Liver (tissue), 9 donors: ENCODE measurements around the gene RSBN1L. TPM values are rescaled to one million over a fixed set of nuclear protein-coding genes. Genes with fewer than 3 reads are reported as not detected.

Experiments
- DNase-seq: peaks from one replicate; pipeline ENCODE4 v3.0.0-alpha.2; 2017; ENCODE audit warnings: low spot score
- H3K27ac ChIP-seq, 2 donors: one replicate each; pipeline ENCODE4 v1.7.0; 2013; ENCODE audit warnings: inconsistent platforms in 2 of 2, low read length in 2 of 2, control low read depth in 1 of 2, low read depth in 1 of 2, mild to moderate bottlenecking in 1 of 2
- H3K27me3 ChIP-seq, 4 donors: one replicate each; pipeline versions ENCODE4 v1.6.1 to v1.7.0; 2013; ENCODE audit warnings: low read length in 3 of 4, inconsistent platforms in 1 of 4, mild to moderate bottlenecking in 1 of 4, moderate library complexity in 1 of 4; ENCODE audit not compliant: control insufficient read depth in 4 of 4, insufficient read depth in 4 of 4
- H3K36me3 ChIP-seq, 4 donors: one replicate each; pipeline versions ENCODE4 v1.6.1 to v1.7.0; 2013; ENCODE audit warnings: low read length in 3 of 4, mild to moderate bottlenecking in 3 of 4, low read depth in 1 of 4, moderate library complexity in 1 of 4; ENCODE audit not compliant: control insufficient read depth in 4 of 4, insufficient read depth in 3 of 4
- H3K4me1 ChIP-seq, 4 donors: one replicate each; pipeline versions ENCODE4 v1.6.1 to v1.7.0; 2013; ENCODE audit warnings: low read length in 3 of 4, mild to moderate bottlenecking in 3 of 4, moderate library complexity in 1 of 4; ENCODE audit not compliant: control insufficient read depth in 4 of 4, insufficient read depth in 4 of 4
- H3K4me3 ChIP-seq, 3 donors: one replicate each; pipeline versions ENCODE4 v1.6.1 to v1.7.0; 2013; ENCODE audit warnings: low read length in 3 of 3, control low read depth in 1 of 3, low read depth in 1 of 3, mild to moderate bottlenecking in 1 of 3
- H3K9ac ChIP-seq, 2 donors: one replicate each; pipeline ENCODE4 v1.7.0; 2013; ENCODE audit warnings: low read length in 2 of 2, mild to moderate bottlenecking in 2 of 2, moderate library complexity in 2 of 2, control low read depth in 1 of 2, low read depth in 1 of 2
- H3K9me3 ChIP-seq, 4 donors: one replicate each; pipeline versions ENCODE4 v1.6.1 to v1.7.0; 2013; ENCODE audit warnings: low read length in 3 of 4; ENCODE audit not compliant: control insufficient read depth in 4 of 4
- EGR1 ChIP-seq, 2 donors: IDR thresholded peaks; 2 replicates each; pipeline ENCODE4 v1.6.1; 2016 to 2018; ENCODE audit warnings: antibody characterized with exemption in 2 of 2, low read depth in 2 of 2
- FOXA1 ChIP-seq: IDR thresholded peaks from 2 replicates; pipeline ENCODE4 v1.6.1; 2016; ENCODE audit warnings: antibody characterized with exemption
- FOXA2 ChIP-seq: IDR thresholded peaks from 2 replicates; pipeline ENCODE4 v1.6.1; 2016; ENCODE audit warnings: antibody characterized with exemption
- GABPA ChIP-seq, 2 donors: IDR thresholded peaks in 1 of 2; conservative IDR thresholded peaks in 1 of 2; 2 replicates each; pipeline ENCODE4 v1.6.1; 2016; ENCODE audit warnings: antibody characterized with exemption in 2 of 2, mild to moderate bottlenecking in 1 of 2, moderate library complexity in 1 of 2
- HNF4A ChIP-seq, 2 donors: conservative IDR thresholded peaks; 2 replicates each; pipeline ENCODE4 v1.6.1; 2016; ENCODE audit warnings: antibody characterized with exemption in 2 of 2, mild to moderate bottlenecking in 2 of 2
- HNF4G ChIP-seq: IDR thresholded peaks from 2 replicates; pipeline ENCODE4 v1.6.1; 2016; ENCODE audit warnings: antibody characterized with exemption
- NR2F2 ChIP-seq: IDR thresholded peaks from 2 replicates; pipeline ENCODE4 v1.6.1; 2016; ENCODE audit warnings: antibody characterized with exemption
- RAD21 ChIP-seq, 2 donors: IDR thresholded peaks; 2 replicates each; pipeline ENCODE4 v1.6.1; 2016; ENCODE audit warnings: antibody characterized with exemption in 2 of 2, mild to moderate bottlenecking in 2 of 2
- RXRA ChIP-seq, 2 donors: IDR thresholded peaks; 2 replicates each; pipeline ENCODE4 v1.6.1; 2017 to 2018; ENCODE audit warnings: antibody characterized with exemption in 2 of 2, mild to moderate bottlenecking in 1 of 2
- SP1 ChIP-seq: IDR thresholded peaks from 2 replicates; pipeline ENCODE4 v1.6.1; 2018; ENCODE audit warnings: antibody characterized with exemption, mild to moderate bottlenecking
- YY1 ChIP-seq: IDR thresholded peaks from 2 replicates; pipeline ENCODE4 v1.6.1; 2016; ENCODE audit warnings: antibody characterized with exemption, mild to moderate bottlenecking
- WGBS: extraction: QIAGEN DNeasy Blood & Tissue Kit; methylation state at CpG from one replicate; pipeline ENCODE4 v1.1.7; 2013; 5-methylcytosine and 5-hydroxymethylcytosine counted together
- polyA plus RNA-seq, 2 donors: library from polyadenylated mRNA; stranded (reverse) in 1 of 2; unstranded in 1 of 2; fragments of 200-250 nt in 1 of 2; fragments of >200 nt in 1 of 2; fragmentation: Nextera tagmentation in 1 of 2; extraction: Ambion mirVana in 1 of 2; gene quantifications; one replicate each; pipeline versions ENCODE4 v1.2.1 to v1.2.3, GENCODE V29; 2013 to 2015
- total RNA-seq, 2 donors: library from RNA; depleted of rRNA; stranded (reverse); fragments of >200 nt; gene quantifications; one replicate each; pipeline ENCODE4 v1.2.3, GENCODE V29; 2014
- TF ChIP-seq, protein P1 (sequence below): IDR thresholded peaks from 2 replicates; pipeline ENCODE4 v1.6.1; 2016; ENCODE audit warnings: antibody characterized with exemption, mild to moderate bottlenecking
- TF ChIP-seq, protein P2 (sequence below): IDR thresholded peaks from 2 replicates; pipeline ENCODE4 v1.6.1; 2016; ENCODE audit warnings: antibody characterized with exemption
- TF ChIP-seq, protein P3 (sequence below): IDR thresholded peaks from 2 replicates; pipeline ENCODE4 v1.6.1; 2016; ENCODE audit warnings: antibody characterized with exemption
- TF ChIP-seq, protein P4 (sequence below): IDR thresholded peaks from 2 replicates; pipeline ENCODE4 v1.6.1; 2016; ENCODE audit warnings: antibody characterized with exemption
- TF ChIP-seq, protein P5 (sequence below): fragments of 150-350 bp; IDR thresholded peaks from 2 replicates; pipeline ENCODE4 v1.5.1; 2017; ENCODE audit warnings: improper control_type of control experiment, low read depth, low read length; ENCODE audit not compliant: missing input control
- donor health status: healthy.
- donor health status: healthy.
- donor health status: healthy.
- donor health status: healthy.
- donor health status: healthy.

The RSBN1L gene
- total and polyA plus RNA-seq, 4 donors = 3.3 to 23.4 (median 7.9) TPM

DNA sequence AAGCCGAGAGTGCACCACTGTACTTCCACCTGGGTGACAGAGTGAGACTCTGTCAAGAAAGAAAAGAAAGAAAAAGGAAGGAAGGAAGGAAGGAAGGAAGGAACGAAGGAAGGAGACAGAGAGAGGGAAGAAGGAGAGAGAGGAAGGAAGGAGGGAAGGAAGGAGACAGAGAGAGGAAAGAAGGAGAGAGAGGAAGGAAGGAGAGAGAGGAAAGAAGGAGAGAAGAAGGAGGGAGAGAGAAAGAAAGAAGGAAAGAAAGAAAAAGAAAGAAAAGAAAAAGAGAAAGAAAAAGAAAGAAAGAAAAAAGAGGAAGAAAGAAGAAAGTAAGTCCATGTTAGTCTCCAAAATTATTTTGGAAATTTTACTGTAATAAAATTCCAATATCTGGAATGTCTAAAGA, 33.4 kb upstream of the RSBN1L start:
- H3K9me3 ChIP-seq = no peaks in the 10 kb centered on the region
- H3K4me1 ChIP-seq = peaks cover 1 to 4% (median 3%) of the 10 kb centered on the region in 4 donors
- no peak for DNase-seq
- no peak overlapping the region for H3K4me3 ChIP-seq
- TF ChIP-seq RXRA (IDR thresholded peaks at IDR 0.05) (no peak), RAD21 (IDR thresholded peaks at IDR 0.05) (no peak), NR2F2 (no peak)
- TF ChIP-seq, protein P1, sequence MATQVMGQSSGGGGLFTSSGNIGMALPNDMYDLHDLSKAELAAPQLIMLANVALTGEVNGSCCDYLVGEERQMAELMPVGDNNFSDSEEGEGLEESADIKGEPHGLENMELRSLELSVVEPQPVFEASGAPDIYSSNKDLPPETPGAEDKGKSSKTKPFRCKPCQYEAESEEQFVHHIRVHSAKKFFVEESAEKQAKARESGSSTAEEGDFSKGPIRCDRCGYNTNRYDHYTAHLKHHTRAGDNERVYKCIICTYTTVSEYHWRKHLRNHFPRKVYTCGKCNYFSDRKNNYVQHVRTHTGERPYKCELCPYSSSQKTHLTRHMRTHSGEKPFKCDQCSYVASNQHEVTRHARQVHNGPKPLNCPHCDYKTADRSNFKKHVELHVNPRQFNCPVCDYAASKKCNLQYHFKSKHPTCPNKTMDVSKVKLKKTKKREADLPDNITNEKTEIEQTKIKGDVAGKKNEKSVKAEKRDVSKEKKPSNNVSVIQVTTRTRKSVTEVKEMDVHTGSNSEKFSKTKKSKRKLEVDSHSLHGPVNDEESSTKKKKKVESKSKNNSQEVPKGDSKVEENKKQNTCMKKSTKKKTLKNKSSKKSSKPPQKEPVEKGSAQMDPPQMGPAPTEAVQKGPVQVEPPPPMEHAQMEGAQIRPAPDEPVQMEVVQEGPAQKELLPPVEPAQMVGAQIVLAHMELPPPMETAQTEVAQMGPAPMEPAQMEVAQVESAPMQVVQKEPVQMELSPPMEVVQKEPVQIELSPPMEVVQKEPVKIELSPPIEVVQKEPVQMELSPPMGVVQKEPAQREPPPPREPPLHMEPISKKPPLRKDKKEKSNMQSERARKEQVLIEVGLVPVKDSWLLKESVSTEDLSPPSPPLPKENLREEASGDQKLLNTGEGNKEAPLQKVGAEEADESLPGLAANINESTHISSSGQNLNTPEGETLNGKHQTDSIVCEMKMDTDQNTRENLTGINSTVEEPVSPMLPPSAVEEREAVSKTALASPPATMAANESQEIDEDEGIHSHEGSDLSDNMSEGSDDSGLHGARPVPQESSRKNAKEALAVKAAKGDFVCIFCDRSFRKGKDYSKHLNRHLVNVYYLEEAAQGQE = no peak
- TF ChIP-seq, protein P2, sequence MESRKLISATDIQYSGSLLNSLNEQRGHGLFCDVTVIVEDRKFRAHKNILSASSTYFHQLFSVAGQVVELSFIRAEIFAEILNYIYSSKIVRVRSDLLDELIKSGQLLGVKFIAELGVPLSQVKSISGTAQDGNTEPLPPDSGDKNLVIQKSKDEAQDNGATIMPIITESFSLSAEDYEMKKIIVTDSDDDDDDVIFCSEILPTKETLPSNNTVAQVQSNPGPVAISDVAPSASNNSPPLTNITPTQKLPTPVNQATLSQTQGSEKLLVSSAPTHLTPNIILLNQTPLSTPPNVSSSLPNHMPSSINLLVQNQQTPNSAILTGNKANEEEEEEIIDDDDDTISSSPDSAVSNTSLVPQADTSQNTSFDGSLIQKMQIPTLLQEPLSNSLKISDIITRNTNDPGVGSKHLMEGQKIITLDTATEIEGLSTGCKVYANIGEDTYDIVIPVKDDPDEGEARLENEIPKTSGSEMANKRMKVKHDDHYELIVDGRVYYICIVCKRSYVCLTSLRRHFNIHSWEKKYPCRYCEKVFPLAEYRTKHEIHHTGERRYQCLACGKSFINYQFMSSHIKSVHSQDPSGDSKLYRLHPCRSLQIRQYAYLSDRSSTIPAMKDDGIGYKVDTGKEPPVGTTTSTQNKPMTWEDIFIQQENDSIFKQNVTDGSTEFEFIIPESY = no peak
- TF ChIP-seq, protein P3, sequence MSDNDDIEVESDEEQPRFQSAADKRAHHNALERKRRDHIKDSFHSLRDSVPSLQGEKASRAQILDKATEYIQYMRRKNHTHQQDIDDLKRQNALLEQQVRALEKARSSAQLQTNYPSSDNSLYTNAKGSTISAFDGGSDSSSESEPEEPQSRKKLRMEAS = no peak
- TF ChIP-seq, protein P4, sequence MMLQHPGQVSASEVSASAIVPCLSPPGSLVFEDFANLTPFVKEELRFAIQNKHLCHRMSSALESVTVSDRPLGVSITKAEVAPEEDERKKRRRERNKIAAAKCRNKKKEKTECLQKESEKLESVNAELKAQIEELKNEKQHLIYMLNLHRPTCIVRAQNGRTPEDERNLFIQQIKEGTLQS = no peak
- H3K27ac ChIP-seq = no peak overlapping the region
- H3K9ac ChIP-seq = no peak overlapping the region
- peaks cover 0 to 7% (median 0%) of the 10 kb centered on the region in 4 donors for H3K36me3 ChIP-seq
- 91% methylated on average over 2 of the region's 2 CpGs for WGBS
- no peaks in the 10 kb centered on the region for H3K27me3 ChIP-seq

GRCh38 chr7:77664715-77665114, 31.5 kb upstream of the RSBN1L start:
- Histone ChIP-seq H3K27ac (no peak overlapping the region), H3K4me3 (no peak overlapping the region), H3K9ac (no peak overlapping the region), H3K27me3 (no peaks in the 10 kb centered on the region), H3K4me1 (peaks cover 1 to 4% (median 3%) of the 10 kb centered on the region in 4 donors), H3K9me3 (no peaks in the 10 kb centered on the region), H3K36me3 (peaks cover 0 to 6% (median 0%) of the 10 kb centered on the region in 4 donors)
- DNase-seq = no peak
- TF ChIP-seq RAD21 (IDR thresholded peaks at IDR 0.05) (no peak), SP1 (no peak), FOXA1 (no peak), FOXA2 (peak; percentile 6)

DNA sequence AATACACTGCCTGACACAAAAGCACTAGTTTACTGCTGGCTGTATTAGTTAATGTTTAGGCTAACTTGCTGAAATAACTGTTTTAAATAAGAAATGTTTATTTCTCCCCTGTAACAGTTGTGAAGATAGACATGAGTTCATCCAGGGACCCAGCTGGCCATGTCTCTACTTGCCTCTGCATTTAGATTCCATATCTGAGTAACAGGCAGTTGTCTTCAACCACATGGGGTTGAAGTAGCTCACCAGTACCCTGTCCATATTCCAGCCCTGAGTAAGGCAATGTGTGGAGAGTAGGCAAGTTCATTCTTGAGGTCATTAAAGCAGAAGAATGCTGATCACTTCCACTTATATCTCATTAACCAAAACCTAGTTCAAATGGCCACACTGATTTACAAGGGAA, 31.1 kb upstream of the RSBN1L start:
- Histone ChIP-seq H3K4me3 (no peak overlapping the region), H3K27me3 (no peaks in the 10 kb centered on the region), H3K9ac (no peak overlapping the region), H3K4me1 (peaks cover 1 to 4% (median 3%) of the 10 kb centered on the region in 4 donors), H3K9me3 (no peaks in the 10 kb centered on the region), H3K36me3 (peaks cover 0 to 6% (median 0%) of the 10 kb centered on the region in 4 donors), H3K27ac (no peak overlapping the region)
- no peak for DNase-seq
- TF ChIP-seq RXRA (IDR thresholded peaks at IDR 0.05) (no peak), FOXA2 (no peak), HNF4G (no peak), HNF4A (conservative IDR thresholded peaks at IDR 0.05) (no peak), YY1 (no peak), FOXA1 (no peak), RAD21 (IDR thresholded peaks at IDR 0.05) (no peak), GABPA (IDR thresholded peaks at IDR 0.05 in 1 of 2, conservative IDR thresholded peaks at IDR 0.05 in 1 of 2) (no peak), NR2F2 (no peak), EGR1 (IDR thresholded peaks at IDR 0.05; ENCODE audit: low read depth in 2 of 2) (no peak), SP1 (no peak)
- TF ChIP-seq, protein P5, sequence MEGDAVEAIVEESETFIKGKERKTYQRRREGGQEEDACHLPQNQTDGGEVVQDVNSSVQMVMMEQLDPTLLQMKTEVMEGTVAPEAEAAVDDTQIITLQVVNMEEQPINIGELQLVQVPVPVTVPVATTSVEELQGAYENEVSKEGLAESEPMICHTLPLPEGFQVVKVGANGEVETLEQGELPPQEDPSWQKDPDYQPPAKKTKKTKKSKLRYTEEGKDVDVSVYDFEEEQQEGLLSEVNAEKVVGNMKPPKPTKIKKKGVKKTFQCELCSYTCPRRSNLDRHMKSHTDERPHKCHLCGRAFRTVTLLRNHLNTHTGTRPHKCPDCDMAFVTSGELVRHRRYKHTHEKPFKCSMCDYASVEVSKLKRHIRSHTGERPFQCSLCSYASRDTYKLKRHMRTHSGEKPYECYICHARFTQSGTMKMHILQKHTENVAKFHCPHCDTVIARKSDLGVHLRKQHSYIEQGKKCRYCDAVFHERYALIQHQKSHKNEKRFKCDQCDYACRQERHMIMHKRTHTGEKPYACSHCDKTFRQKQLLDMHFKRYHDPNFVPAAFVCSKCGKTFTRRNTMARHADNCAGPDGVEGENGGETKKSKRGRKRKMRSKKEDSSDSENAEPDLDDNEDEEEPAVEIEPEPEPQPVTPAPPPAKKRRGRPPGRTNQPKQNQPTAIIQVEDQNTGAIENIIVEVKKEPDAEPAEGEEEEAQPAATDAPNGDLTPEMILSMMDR = no peak
- TF ChIP-seq, protein P4 = no peak
- TF ChIP-seq, protein P2 = no peak
